NCI-H345 (cell line): ENCODE data around the gene MTARC2.
"Not testable (repeated sequence)": the region's sequence is repeated elsewhere in the genome, so short reads cannot be mapped to it uniquely, and the experiment has no call there.

Experiments
- DNase-seq: peaks from one replicate; lab custom pipeline; 2025; lab: John Stamatoyannopoulos, UW

Gene MTARC2

DNA sequence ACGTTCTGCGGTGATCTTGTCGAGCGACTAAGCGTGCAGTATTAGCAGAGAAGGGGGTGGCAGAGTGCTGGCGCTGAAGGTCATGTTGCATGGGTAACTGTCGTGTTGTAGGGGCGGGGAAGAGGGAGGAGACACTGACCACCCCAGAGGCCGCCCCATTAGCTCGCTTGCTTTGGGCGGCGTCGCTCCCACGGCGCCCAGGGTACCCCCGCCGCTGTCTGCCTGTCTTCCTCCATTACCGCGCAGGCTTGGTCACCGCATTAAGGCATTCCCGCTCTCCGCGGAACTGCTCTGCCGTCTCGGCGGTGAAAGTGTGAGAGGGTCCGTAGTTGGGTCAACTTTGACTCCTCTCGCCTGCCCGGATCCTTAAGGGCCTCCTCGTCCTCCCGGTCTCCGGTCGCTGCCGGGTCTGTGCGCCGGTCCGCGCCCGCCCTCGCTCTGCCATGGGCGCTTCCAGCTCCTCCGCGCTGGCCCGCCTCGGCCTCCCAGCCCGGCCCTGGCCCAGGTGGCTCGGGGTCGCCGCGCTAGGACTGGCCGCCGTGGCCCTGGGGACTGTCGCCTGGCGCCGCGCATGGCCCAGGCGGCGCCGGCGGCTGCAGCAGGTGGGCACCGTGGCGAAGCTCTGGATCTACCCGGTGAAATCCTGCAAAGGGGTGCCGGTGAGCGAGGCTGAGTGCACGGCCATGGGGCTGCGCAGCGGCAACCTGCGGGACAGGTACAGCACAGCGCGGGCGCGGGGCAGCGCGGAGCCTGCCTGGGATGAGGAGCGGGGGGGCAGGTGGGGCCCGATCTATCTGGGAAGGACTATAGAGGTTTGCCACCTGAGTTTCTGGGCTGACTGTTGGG, at the start of gene MTARC2:
TSS of gene MTARC2 (plus strand) at position 234 of the 846 bp plus-strand sequence. CDS start at position 444, 210 bp downstream.
- peak; percentile 38 for DNase-seq

DNA sequence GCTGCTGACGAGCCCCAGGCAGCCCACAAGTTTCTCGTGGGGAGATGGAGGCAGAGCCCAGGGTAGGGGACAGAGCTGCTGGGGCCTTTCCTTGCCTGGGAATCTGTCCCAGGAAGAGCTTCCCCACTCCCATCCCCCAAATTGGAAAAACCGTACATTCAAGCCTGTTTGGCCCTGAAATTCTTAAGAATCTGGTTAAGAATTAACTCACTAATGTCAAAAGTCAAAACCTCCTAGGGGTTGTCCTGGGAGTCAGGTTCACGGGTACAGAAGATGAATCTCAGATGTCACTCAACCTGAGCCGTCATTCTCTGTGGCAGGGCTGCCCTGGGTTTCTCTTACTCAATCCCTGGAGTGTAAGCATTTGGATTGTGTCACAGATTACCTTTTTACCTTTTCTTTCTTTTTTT, 49.5 kb upstream of the MTARC2 start:
- no peak for DNase-seq

DNA sequence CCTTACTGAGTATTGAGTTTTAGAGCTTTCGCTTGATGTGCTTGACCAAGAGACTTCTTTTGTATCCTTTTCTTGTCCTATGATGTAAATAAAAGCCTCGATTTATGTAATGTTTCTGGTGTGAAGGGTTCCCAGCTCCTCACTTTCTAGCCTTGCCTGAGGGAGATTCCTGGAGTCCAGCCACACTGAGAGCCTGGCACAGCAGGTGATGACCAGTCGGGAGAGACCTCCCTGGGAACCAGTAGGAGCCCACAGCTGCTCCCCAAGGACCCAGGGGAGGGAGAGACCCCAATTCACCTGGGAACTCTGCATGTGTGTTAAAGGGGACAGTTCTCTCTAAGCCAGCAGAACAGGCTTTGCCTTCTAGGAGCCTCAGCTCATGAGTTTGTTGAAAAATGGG, 49.1 kb upstream of the MTARC2 start:
- no peak for DNase-seq

DNA sequence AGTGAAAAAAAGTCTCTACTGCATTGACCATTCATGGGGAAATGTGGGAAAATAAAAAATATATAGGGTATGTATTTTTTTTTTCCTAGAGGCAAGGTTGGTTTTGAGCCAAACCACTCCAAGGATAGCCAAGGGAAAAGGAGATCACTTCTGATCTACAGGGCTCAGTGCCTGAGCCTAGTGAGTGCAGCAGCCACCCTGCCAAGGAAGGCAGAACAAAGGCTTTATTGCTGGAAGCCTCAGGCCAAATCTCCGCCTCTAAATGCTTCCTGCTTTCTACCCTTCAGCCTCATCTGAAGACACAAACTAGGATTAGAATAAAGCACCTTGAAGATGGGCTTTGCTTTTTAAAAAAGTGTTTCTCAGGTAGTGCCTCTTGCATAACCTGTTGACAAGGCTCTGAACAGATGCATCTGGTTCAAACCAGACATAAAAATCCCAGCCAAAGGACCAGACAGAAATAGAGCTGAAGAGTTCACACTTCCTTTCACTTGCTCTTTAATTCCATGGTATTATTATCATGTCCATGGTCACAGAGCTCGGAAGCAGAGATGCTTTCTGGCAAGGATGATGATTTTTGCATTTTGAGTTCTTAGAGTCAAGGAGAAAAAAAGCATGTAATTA, 47.5 kb upstream of the MTARC2 start:
- peak; percentile 29 for DNase-seq

DNA sequence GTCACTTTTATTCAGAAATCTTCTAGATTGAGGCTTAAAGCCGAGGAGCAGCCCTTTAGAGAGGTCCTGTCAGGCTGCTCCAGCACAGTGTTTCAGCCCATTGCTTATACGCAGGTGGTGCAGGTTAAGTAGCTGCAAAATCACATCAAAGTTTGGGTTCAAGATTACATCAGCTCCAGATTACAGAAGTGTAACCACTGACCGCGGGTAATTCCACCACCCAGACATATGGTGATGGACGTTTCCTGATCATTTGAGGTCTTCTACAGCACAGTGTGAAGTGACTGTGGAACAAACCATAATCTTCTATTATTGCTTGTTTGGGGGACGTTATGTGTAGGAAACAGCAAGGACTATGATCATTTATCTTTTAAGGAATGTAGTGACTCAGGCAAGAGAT, 46.1 kb upstream of the MTARC2 start:
- no peak for DNase-seq

DNA sequence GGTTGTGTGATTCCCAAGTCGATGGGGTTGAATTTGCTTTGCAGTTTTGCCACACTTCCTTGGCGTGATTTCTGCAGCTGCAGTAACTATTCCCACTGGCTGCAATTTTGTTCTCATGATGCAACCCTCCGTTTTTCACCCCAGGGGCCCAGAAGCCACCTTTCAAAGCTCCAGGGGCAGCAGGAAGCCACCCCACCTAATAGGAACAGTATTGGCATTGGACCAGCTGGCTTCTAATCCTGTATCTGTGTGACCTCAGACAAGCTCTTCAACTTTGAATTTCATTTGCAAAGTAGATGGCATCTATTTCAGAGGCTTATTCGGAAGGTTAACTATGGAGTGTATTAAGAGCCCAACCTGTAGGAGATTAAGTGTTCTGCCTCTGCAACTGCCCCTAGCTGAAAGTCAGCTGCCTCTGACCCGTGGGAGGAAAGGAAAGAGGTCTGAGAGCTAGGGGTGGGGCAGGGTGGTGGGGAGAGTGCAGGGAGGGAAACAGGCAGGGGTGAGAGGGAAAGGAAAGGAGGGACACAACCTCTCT, 45.3 kb upstream of the MTARC2 start:
- DNase-seq, result peak; percentile 81

DNA sequence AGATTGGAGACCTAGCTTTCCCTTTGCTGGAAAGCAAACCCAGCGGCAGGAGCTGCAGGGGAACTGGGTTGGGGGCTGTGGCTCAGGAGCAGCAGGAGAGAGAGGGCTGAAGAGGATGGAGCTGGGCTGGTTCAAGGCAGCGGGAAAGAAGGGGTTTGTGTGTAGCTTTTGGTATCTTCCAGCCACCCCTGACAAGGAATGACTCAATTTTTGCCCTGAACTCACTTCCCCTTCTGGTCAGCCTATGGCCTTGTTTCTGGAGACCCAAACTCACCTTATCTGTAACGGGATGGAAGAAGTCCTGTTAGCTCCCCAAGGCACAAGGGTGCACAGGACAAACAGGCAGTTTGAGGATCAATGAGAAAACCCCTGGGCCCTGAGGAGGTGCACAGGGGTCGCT, 44.8 kb upstream of the MTARC2 start:
- DNase-seq, result no peak

DNA sequence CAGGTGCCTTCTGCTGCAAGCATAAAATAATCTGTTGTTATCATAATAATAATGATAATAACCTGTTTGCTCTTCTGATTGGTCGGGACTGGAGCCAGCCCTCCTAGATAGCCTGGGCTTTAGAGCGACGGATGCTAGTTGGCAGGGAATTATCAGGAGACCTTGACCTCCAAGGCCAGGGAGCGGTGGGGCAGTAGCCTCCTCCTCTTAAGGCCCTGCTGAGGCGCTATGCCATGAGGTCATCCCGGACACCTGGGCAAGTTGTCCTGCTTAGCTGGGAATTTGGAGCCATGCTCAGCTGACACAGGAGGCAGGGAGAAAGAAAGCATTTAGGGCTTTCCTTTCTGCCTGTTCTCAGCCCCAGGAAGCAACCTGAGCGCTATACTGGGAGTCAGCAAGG, 42.3 kb upstream of the MTARC2 start:
- DNase-seq, result no peak

DNA sequence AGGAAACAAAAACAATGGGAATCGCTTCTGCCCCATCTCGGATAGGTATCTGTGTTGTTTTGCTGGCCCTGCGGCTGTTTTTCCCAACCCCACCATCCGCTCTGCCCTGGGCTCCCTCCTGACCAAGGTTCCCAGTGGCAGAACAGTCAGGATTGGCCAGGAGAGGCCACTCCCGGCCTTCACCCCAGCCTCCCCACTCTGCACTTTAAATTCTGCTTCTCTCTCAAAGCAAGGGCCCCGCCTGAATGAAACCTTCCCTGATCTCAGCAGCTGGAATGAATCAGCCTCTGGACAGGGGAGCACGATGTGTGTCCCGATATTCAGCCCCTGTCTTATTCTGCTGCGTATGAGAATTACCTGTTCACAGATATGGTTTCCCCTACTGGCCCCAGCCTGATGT, 41.6 kb upstream of the MTARC2 start:
- DNase-seq, result no peak

DNA sequence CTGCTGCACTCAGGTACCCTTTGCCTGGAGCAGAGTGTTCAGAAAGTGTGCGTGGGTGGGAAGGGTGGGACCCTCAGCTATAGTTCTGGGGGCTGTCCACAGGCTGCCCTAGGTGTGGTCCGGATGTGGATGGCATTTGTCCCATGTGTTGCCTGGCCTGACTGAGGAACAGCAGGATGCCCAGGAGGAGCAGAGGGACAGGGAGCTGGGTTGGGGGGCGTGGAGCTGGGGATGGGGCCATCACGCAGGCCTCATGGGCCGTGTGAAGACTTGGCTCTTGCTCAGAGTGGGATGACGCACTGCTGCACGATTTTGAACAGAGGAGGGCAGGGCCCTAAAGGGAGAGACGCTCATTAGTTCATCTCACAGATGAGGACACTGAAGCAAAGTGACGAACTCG, 41.0 kb upstream of the MTARC2 start:
- DNase-seq, result no peak

DNA sequence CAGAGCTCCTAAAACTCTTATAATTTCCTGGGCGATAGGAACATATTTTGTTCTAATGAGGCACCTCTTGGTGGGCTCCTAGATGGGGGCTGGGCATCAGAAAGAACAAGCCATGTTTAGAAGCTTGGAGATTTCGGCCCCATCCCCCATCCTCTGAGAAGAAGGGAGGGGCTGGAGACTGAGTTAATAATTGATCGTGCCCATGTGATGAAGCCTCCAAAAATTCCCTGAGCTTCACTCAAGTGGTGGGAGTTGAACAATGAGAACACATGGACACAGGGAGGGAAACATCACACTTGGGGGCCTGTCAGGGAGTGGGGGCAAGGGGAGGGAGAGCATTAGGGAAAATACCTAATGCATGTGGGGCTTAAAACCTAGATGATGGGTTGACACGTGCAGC, 39.9 kb upstream of the MTARC2 start:
- DNase-seq, result no peak

DNA sequence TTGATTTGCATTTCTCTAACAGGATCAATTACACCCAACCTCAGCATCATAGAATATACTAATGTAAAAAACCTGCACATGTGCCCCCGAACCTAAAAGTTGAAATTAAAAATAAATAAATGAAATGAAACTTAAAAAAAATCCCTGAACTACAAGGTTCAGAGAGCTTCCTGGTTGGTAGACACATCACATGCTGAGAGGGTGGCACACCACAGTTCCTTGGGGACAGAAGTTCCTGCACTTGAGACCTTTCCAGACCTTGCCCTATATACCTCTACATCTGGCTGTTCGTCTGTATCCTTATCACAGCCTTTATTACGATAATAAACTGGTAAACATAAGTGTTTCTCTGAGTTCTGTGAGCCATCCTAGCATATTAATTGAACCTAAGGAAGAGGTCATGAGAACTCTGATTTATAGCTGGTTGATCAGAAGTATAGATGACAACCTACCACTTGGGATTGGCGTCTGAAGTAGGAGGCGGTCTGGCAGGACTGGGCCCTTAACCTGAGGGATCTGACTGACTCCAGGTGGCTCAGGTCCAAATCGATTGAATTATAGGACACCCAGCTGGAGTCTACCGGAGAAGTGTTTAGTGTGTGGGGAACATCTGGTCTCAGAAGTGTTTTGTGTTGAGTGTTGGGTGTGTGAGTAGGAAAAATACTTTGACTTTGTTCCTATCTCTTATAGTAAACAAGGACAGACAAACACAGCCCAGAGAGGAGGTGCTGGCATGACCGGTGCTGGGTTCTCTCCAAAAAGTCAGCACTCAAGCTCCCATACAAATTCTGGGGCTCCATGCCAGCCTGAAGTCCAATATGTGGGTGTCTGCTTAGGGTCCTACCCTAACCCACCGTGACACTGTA, 39.0 kb upstream of the MTARC2 start:
- DNase-seq, result peak; percentile 20

DNA sequence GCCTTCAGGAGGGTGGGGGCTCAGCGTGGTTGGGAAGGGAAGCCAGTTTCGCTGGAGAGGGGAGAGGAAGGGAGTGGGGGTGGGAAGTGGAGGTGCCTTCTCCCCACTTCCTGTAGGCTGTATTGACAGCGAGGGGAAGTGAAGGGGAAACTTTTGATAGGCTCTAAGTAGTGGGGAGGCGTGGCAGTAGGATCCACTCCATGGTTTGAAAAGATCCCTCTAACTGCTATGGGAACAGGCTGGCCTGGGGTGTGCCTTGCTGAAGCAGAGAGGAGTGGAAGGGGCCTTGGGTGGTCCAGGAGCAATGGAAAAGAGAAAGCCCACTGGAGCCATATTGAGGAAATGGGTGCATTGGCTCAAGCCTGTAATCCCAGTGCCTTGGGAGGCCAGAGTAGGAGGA, 37.8 kb upstream of the MTARC2 start:
- DNase-seq, result no peak

DNA sequence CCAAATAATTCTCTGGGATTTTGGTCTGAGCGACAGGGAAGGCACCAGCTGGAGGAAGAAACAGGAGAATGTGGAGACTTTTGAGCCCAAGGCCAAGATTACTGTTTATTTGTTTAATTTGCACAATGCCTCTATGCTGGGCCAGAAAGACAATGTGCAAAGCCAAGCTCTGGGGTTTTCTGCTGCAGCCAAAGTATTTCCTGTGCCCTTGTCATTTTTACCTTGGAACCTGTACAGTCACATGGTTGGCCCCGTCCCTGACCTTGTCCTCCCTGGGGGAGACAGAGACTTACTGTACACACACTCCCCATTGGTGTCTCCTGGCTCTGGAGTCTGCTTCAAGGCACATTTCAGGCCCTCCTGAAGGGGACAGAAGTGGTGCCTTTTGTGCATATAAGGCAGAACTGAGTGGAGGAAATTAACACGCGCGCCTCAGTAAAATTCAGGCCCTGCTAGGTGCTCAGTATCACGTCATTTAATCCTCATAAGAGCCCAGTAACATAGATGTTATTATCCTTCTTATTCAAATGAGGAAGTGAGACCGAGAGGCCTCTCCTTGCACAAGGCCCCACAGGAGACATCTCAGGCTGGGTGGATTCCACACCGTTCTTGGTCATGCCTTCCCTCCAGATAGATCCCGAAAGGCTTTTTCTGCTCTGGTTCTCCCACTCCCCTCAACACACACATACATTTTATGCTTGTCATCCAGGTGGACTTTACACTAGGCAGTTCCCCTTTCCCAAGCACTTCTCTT, 36.9 kb upstream of the MTARC2 start:
- no peak for DNase-seq

DNA sequence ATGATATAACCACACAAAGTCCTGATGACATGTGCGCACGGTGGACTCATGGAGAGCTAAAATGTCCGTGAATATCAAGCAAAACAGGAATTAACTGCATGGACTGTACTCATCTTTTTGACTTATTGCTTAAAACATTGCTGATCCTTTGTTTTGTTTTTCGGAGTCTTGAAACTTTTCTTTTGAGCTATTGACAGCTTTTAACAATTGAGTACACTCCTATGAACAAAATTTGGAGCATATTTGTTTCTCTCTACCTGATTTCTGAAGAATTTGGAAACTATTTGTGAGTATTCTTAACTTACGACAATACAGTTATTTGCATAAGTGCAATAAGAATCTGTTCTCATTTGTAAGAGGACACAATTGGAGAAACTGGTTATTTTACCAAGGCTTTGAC, 32.1 kb upstream of the MTARC2 start:
- not testable (repeated sequence) for DNase-seq

DNA sequence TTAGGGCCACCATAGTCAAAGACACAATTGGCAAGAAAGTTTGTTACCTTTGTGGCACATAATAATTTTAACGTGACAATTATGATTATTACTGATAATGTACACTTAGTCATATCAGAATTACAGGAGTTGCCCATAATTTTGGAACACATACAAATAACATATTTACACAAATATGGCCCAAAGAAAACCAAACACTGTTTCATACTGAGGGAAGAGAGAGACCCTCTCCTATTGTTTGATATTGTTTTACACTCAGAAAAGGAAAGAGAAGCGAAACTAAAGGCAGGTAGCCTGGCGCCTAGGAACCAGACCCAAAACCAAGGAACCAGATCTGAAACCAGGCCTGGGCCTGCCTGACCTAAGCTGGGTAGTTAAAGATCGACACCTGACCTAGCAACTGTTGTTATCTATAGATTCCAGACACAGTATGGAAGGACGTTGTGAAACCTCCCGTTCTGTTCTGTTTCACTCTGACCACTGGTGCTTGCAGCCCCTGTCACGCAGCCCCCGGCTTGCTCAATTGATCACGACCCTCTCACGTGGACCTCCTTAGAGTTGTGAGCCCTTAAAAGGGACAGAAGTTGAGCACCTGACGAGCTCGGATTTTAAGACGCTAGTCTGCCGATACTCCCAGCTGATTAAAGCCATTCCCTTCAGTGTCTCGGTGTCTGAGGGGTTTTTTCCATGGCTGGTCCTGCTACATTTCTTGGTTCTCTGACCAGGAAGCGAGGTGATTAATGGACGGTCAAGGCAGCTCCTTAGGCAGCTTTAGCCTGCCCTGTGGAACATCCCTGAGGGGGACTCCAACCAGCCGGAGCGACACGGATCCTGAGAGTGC, 30.1 kb upstream of the MTARC2 start:
- no peak for DNase-seq

DNA sequence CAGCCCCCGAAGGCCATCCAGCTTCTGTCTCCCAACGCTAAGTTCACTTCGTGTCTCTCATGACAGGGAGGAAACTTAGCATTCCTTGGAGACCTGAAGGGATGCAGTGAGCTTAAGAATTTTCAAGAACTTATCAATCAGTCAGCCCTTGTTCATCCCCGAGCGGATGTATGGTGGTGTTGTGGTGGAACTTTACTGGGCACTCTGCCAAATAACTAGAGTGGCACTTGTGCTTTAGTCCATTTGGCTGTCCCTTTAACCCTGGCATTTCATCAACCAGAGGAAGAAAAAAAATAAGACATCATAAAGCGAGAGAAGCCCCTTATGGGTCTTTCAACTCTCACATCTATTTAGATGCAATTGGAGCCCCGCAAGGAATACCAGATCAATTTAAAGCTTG, 26.9 kb upstream of the MTARC2 start:
- DNase-seq, result peak; percentile 22

DNA sequence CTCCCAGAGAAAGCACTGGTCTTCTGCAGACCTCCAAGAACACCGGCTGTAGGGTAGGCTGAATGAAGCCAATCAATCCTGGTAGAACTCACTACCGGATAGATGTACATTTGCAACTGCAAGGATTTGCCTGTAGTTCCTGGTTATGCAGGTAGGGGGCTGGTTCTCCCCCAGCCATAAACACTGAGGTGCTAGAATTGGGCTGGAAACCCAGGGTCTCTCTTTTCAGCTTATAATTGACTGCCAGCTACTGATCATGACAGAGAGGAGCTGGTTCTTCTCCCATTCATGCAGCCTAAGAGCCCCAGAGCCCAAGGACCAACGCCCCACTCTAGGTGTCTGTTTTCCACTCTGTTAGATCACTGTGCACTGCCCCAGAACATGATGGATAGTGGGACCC, 21.5 kb upstream of the MTARC2 start:
- no peak for DNase-seq

DNA sequence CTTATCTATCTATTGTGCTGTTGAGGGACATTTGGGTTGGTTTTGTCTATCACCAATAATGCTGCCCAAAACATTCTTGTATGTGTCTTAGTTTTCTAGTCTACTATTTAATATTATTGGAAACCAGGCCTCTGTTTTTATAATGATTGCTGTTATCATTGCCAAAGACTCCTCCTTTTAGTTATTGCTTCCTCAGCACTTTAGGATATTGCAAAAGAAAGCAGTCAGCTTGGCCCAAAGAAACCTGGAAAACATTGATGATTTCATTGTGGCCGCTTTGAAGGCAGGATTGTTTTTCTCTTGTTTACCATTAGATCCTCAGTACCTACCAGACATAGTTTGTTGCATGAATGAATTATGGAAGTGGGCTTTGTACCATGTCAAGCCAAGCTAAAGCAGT, 20.6 kb upstream of the MTARC2 start:
- no peak for DNase-seq

DNA sequence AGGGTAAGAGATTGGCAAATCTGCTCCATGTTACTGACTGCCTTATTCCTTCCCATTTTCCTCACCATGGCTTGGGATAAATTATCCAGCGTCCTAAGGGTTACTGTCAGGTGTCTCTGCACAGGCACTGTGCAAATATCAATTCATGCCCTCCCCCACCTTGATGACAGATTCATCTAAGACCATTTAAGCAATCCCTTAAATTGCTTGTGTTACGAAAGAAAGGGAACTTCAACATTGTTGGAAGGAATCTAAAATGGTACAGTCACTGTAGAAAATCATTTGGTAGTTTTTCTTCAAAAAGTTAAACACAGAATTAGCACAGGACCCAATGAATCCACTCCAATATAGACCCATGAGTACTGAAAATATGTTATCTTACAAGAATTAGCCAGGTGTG, 17.6 kb upstream of the MTARC2 start:
- no peak for DNase-seq

DNA sequence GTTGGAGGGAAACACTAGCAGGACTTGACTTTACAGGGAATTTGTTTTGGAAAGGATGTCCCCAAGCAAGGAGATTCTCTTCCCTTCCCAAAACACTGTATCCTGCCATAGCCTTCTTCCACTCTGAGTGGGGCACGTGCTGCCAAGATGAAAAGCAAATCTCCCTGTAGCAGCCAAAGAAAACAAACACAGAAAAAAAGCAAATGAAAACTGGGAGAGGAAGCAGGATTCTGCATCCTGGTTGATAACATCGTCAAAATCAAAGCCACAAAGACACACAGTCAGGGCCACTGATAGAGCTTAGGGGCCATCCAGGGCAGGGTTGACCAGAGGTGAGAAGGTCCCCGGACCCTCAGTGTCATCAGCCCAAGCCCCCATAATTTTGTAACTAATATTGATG, 16.0 kb upstream of the MTARC2 start:
- DNase-seq, result no peak
